Keratinocyte (primary cell): ENCODE results near the gene RALGPS1. TPM values are rescaled to one million over a fixed set of nuclear protein-coding genes. Genes with fewer than 3 reads are reported as not detected.

ENCODE experiments used
- DNase-seq: peaks from one replicate; pipeline ENCODE4 v3.0.0-alpha.2; 2011; ENCODE audit warnings: low read depth, missing footprints, low spot score
- FAIRE-seq: peaks from 2 replicates; lab custom pipeline; 2011; peaks lifted over from hg19 to GRCh38; lab: Jason Lieb, UNC
- H2AFZ ChIP-seq: 2 replicates; pipeline ENCODE4 v1.6.0; 2012; ENCODE audit warnings: low read length, control low read depth, inconsistent platforms; ENCODE audit not compliant: control insufficient read depth
- H3K27ac ChIP-seq: 2 replicates; pipeline ENCODE4 v1.5.1; 2011; ENCODE audit warnings: low read length; ENCODE audit not compliant: control insufficient read depth, insufficient read depth
- H3K27me3 ChIP-seq: 3 replicates; pipeline ENCODE4 v1.6.0; 2011; ENCODE audit warnings: low read length; ENCODE audit not compliant: control insufficient read depth, insufficient read depth; ENCODE audit errors: extremely low read depth
- H3K36me3 ChIP-seq, 2 experiments: 2 replicates in 1 of 2; 3 replicates in 1 of 2; pipeline ENCODE4 v1.5.1; 2011; ENCODE audit warnings: low read length in 2 of 2, mild to moderate bottlenecking in 1 of 2; ENCODE audit not compliant: control insufficient read depth in 2 of 2, insufficient read depth in 2 of 2; ENCODE audit errors: extremely low read depth in 1 of 2
- H3K4me1 ChIP-seq: 3 replicates; pipeline ENCODE4 v1.5.1; 2011; ENCODE audit warnings: low read length; ENCODE audit not compliant: control insufficient read depth, insufficient read depth; ENCODE audit errors: extremely low read depth
- H3K4me2 ChIP-seq: 3 replicates; pipeline ENCODE4 v1.6.0; 2011; ENCODE audit warnings: low read depth, low read length; ENCODE audit not compliant: control insufficient read depth, insufficient read depth; ENCODE audit errors: extremely low read depth
- H3K4me3 ChIP-seq, 3 experiments: fragments of 200-600 bp in 1 of 3; sonication (generic) in 1 of 3; 2 replicates in 2 of 3; 3 replicates in 1 of 3; pipeline ENCODE4 v1.5.1; 2011 to 2016; ENCODE audit warnings: low read length in 3 of 3, mild to moderate bottlenecking in 3 of 3, control low read depth in 2 of 3, inconsistent platforms in 1 of 3, low read depth in 1 of 3, mixed read lengths in 1 of 3, mixed run types in 1 of 3, moderate library complexity in 1 of 3; ENCODE audit not compliant: control insufficient read depth in 2 of 3, insufficient read depth in 2 of 3; ENCODE audit errors: extremely low read depth in 1 of 3
- H3K79me2 ChIP-seq: 2 replicates; pipeline ENCODE4 v1.6.0; 2012; ENCODE audit warnings: low read length; ENCODE audit not compliant: control insufficient read depth, insufficient read depth
- H3K9ac ChIP-seq: 3 replicates; pipeline ENCODE4 v1.6.0; 2011; ENCODE audit warnings: low read length; ENCODE audit not compliant: control insufficient read depth, insufficient read depth; ENCODE audit errors: extremely low read depth
- H3K9me1 ChIP-seq: 3 replicates; pipeline ENCODE4 v1.6.0; 2011; ENCODE audit warnings: low read length; ENCODE audit not compliant: control insufficient read depth, insufficient read depth; ENCODE audit errors: extremely low read depth
- H3K9me3 ChIP-seq: 2 replicates; pipeline ENCODE4 v1.5.1; 2012; ENCODE audit warnings: low read depth, low read length; ENCODE audit not compliant: control insufficient read depth
- H4K20me1 ChIP-seq: 3 replicates; pipeline ENCODE4 v1.6.0; 2011; ENCODE audit warnings: low read length; ENCODE audit not compliant: control insufficient read depth, insufficient read depth; ENCODE audit errors: extremely low read depth
- EZH2 ChIP-seq: IDR thresholded peaks from one replicate; pipeline ENCODE4 v1.6.1; 2012; ENCODE audit warnings: inconsistent platforms, mild to moderate bottlenecking, low read length, moderate library complexity
- dilution Hi-C: fragments of 300-500 bp; cut with MboI; formaldehyde crosslinking; loops from one replicate; pipeline ENCODE4 v1.7.0; 2020; ENCODE audit warnings: low sequenced_read_pairs; ENCODE audit not compliant: extremely low pct_ligation_motif_present
- polyA plus RNA-seq, 5 experiments: library from polyadenylated mRNA; depleted of rRNA in 3 of 5; stranded (reverse) in 3 of 5; stranded (forward) in 1 of 5; unstranded in 1 of 5; fragments of >200 nt; gene quantifications; 1 replicate in 1 of 5; 2 replicates in 3 of 5; 3 replicates in 1 of 5; pipeline versions ENCODE4 v1.2.1 to v1.2.3, GENCODE V29; 2011 to 2012; ENCODE audit warnings: missing spikeins in 2 of 5, low read depth in 1 of 5, low replicate concordance in 1 of 5
- TF ChIP-seq, protein P1 (sequence below), 3 experiments: IDR thresholded peaks in 1 of 3; conservative IDR thresholded peaks in 1 of 3; optimal IDR thresholded peaks in 1 of 3; 2 replicates in 2 of 3; 3 replicates in 1 of 3; pipeline versions ENCODE3 to v1.5.1; 2011; ENCODE audit warnings: low read length in 3 of 3, mild to moderate bottlenecking in 3 of 3, moderate library complexity in 2 of 3, control low read depth in 1 of 3, inconsistent platforms in 1 of 3; ENCODE audit not compliant: insufficient read depth in 2 of 3; ENCODE audit errors: extremely low read depth in 1 of 3

Gene RALGPS1
- polyA plus RNA-seq, 1 donor (not counting 4 experiments of a cell fraction or from before 2014, with no cell fraction given): 0.56 TPM

DNA sequence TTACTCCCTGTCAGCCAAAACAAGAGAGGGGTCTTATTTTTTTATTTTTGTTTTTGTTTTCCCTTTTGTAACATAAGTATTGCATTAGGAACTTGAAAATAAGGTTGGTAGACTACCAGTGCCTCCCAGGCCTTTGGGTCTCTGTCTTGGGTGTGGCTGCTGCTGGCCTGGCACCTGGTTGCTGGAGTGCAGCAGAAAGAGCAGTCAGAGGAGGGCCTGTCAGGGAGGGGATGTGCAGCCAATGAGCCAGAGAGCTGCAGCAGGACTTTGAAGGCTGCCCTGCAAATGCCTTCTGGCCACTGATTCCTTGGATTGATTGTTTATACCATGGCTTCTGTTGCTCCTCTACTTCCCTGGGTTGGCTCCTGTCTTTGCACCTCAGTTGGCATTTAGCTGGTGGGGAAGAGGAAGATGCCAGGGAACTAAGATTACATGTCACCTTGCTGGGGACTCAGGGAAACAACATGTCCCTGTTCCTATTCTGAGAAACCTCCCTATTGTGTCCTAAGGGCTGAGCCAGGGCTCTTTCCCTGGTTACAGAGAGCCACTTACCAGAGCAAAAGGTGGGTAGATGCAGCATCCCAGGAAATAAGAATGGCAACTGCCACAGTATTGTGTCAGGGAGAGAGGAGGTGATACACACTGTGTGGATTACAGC, 141.3 kb downstream of the RALGPS1 start:
- no peaks in the 10 kb centered on the region for H3K27me3 ChIP-seq
- H3K36me3 ChIP-seq: no peaks in the 10 kb centered on the region
- FAIRE-seq: no peak
- no peak for DNase-seq
- H3K4me1 ChIP-seq: peaks cover 8% of the 10 kb centered on the region
- no peak for TF ChIP-seq EZH2
- TF ChIP-seq, protein P1, sequence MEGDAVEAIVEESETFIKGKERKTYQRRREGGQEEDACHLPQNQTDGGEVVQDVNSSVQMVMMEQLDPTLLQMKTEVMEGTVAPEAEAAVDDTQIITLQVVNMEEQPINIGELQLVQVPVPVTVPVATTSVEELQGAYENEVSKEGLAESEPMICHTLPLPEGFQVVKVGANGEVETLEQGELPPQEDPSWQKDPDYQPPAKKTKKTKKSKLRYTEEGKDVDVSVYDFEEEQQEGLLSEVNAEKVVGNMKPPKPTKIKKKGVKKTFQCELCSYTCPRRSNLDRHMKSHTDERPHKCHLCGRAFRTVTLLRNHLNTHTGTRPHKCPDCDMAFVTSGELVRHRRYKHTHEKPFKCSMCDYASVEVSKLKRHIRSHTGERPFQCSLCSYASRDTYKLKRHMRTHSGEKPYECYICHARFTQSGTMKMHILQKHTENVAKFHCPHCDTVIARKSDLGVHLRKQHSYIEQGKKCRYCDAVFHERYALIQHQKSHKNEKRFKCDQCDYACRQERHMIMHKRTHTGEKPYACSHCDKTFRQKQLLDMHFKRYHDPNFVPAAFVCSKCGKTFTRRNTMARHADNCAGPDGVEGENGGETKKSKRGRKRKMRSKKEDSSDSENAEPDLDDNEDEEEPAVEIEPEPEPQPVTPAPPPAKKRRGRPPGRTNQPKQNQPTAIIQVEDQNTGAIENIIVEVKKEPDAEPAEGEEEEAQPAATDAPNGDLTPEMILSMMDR (optimal IDR thresholded peaks at IDR 0.05 in 1 of 3, IDR thresholded peaks at IDR 0.05 in 1 of 3, conservative IDR thresholded peaks at IDR 0.05 in 1 of 3; ENCODE audit: extremely low read depth in 1 of 3, insufficient read depth in 2 of 3, low read length in 3 of 3): no peak
- no peaks in the 10 kb centered on the region for H4K20me1 ChIP-seq
- no peaks in the 10 kb centered on the region for H3K9me1 ChIP-seq
- no peak overlapping the region for H3K9ac ChIP-seq
- H3K4me3 ChIP-seq: no peak overlapping the region
- no peaks in the 10 kb centered on the region for H3K9me3 ChIP-seq
- no peak overlapping the region for H3K4me2 ChIP-seq
- no peak overlapping the region for H3K27ac ChIP-seq
- dilution Hi-C loops: no loop called here
- H3K79me2 ChIP-seq: no peaks in the 10 kb centered on the region
- H2AFZ ChIP-seq: no peak overlapping the region

DNA sequence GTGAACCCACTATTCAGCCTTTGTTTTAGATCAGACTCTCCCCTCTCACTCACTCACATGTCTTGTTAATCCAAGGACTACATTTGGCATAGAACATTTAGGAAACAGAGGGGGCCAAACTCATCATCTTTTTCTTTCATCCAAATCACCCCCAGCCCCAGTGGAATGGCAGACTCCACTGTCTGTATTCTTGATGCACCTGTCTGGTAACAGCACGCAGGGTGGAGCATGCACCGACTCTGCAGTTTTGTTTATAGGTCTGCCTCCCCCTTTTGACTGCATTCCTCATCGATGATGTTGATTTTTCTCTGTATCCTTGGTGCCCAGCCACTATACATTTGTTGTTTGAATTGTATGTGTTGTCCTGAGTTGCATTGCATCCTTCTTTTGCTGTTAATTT, 141.9 kb downstream of the RALGPS1 start:
- H4K20me1 ChIP-seq: no peaks in the 10 kb centered on the region
- TF ChIP-seq EZH2: no peak
- TF ChIP-seq, protein P1 (optimal IDR thresholded peaks at IDR 0.05 in 1 of 3, IDR thresholded peaks at IDR 0.05 in 1 of 3, conservative IDR thresholded peaks at IDR 0.05 in 1 of 3; ENCODE audit: extremely low read depth in 1 of 3, insufficient read depth in 2 of 3, low read length in 3 of 3): no peak
- FAIRE-seq: no peak
- no peaks in the 10 kb centered on the region for H3K9me3 ChIP-seq
- no peaks in the 10 kb centered on the region for H3K9me1 ChIP-seq
- H3K4me3 ChIP-seq: no peak overlapping the region
- no peaks in the 10 kb centered on the region for H3K79me2 ChIP-seq
- DNase-seq: no peak
- no peak overlapping the region for H3K27ac ChIP-seq
- H3K27me3 ChIP-seq: no peaks in the 10 kb centered on the region
- H2AFZ ChIP-seq: no peak overlapping the region
- H3K36me3 ChIP-seq: no peaks in the 10 kb centered on the region
- H3K9ac ChIP-seq: no peak overlapping the region
- dilution Hi-C loops: no loop called here
- peaks cover 8% of the 10 kb centered on the region for H3K4me1 ChIP-seq
- H3K4me2 ChIP-seq: no peak overlapping the region
